Testis (tissue), 2 donors: ENCODE measurements around the gene RHCE.

Experiments used
- POLR2A ChIP-seq: fragments of 450-650 bp; IDR thresholded peaks from one replicate; pipeline ENCODE4 v1.6.1; 2017; ENCODE audit warnings: antibody characterized with exemption, mild to moderate bottlenecking, moderate library complexity
- TF ChIP-seq, protein P1 (sequence below), 3 experiments: fragments of 450-650 bp in 2 of 3; fragments of 200-600 bp in 1 of 3; sonication (generic) in 1 of 3; IDR thresholded peaks; one replicate each; pipeline ENCODE4 v1.5.1; 2016 to 2019; ENCODE audit warnings: antibody characterized with exemption in 3 of 3, mild to moderate bottlenecking in 2 of 3, moderate library complexity in 1 of 3

DNA sequence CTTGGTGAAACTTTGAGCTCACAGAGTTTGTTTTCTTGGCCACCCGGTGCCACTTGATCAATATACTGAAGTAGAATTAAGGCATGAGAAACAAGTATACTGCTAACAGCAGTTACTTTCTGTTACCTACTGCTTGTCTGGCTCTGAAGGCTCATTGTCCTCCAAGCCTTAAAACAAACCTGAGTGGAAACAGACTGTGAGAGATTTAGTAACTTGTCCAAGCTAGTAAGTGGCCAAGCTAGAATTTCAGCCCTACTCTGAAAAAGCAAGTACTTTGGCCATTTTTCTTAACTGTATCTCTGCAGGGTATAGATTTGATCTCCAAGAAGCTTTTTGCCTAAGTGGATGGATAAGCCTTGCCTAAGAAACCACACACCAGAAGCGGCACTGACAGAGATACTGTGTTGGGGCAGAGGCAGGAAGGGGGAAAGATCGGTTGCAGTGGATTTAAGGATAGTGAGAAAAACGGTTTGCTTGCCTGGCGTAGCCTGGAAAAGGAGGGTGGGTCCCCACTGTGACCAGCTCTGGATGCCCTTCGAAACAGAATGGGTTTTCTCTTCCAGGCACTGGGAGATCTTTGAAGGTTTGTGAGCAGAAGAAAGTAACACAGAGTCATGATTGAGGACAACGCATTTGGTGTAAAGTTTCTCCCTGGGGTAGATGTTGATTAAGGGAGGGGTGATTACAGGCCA lies 8.0 kb upstream of the RHCE start:
- TF ChIP-seq, protein P1, sequence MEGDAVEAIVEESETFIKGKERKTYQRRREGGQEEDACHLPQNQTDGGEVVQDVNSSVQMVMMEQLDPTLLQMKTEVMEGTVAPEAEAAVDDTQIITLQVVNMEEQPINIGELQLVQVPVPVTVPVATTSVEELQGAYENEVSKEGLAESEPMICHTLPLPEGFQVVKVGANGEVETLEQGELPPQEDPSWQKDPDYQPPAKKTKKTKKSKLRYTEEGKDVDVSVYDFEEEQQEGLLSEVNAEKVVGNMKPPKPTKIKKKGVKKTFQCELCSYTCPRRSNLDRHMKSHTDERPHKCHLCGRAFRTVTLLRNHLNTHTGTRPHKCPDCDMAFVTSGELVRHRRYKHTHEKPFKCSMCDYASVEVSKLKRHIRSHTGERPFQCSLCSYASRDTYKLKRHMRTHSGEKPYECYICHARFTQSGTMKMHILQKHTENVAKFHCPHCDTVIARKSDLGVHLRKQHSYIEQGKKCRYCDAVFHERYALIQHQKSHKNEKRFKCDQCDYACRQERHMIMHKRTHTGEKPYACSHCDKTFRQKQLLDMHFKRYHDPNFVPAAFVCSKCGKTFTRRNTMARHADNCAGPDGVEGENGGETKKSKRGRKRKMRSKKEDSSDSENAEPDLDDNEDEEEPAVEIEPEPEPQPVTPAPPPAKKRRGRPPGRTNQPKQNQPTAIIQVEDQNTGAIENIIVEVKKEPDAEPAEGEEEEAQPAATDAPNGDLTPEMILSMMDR (IDR thresholded peaks at IDR 0.05) = no peak
- no peak for TF ChIP-seq POLR2A
